Glutamatergic neuron (in vitro differentiated cells): ENCODE results near the gene RHBDF2. TPM values are rescaled to one million over a fixed set of nuclear protein-coding genes. Genes with fewer than 3 reads are reported as not detected.

ENCODE experiments used
- DNase-seq: peaks from one replicate; pipeline ENCODE4 v3.0.0; 2022
- H3K27ac Mint-ChIP-seq: one replicate; pipeline ENCODE4 v1.8.0; 2020; ENCODE audit warnings: mild to moderate bottlenecking, mixed read lengths, inconsistent platforms; ENCODE audit not compliant: unreplicated experiment
- H3K27me3 Mint-ChIP-seq: one replicate; pipeline ENCODE4 v1.8.0; 2020; ENCODE audit warnings: mild to moderate bottlenecking, moderate library complexity, mixed read lengths, inconsistent platforms; ENCODE audit not compliant: unreplicated experiment
- H3K36me3 Mint-ChIP-seq: one replicate; pipeline ENCODE4 v1.8.0; 2020; ENCODE audit warnings: mild to moderate bottlenecking, mixed read lengths, inconsistent platforms; ENCODE audit not compliant: unreplicated experiment
- H3K4me1 Mint-ChIP-seq: one replicate; pipeline ENCODE4 v1.8.0; 2020; ENCODE audit warnings: mild to moderate bottlenecking, low read depth, mixed read lengths, inconsistent platforms; ENCODE audit not compliant: unreplicated experiment
- H3K4me3 Mint-ChIP-seq: one replicate; pipeline ENCODE4 v1.8.0; 2020; ENCODE audit warnings: mild to moderate bottlenecking, mixed read lengths, inconsistent platforms; ENCODE audit not compliant: unreplicated experiment
- H3K9me3 Mint-ChIP-seq: one replicate; pipeline ENCODE4 v1.8.0; 2020; ENCODE audit warnings: mild to moderate bottlenecking, moderate library complexity, mixed read lengths, inconsistent platforms; ENCODE audit not compliant: unreplicated experiment
- CTCF ChIP-seq: fragments of 200-600 bp; sonication (generic); IDR thresholded peaks from one replicate; pipeline ENCODE4 v1.5.0; 2021; ENCODE audit not compliant: partially characterized antibody, unreplicated experiment
- total RNA-seq: library from RNA; stranded (reverse); fragmentation: NEBNext Ultra II Directional; extraction: Animal tissue kit (Norgen Biotek cat#: 25700); gene quantifications from one replicate; pipeline ENCODE4 v1.2.1, GENCODE V29; 2021; ENCODE audit not compliant: unreplicated experiment

The RHBDF2 gene
- total RNA-seq, 1 donor from 2014 or later, result 1.9 TPM

DNA sequence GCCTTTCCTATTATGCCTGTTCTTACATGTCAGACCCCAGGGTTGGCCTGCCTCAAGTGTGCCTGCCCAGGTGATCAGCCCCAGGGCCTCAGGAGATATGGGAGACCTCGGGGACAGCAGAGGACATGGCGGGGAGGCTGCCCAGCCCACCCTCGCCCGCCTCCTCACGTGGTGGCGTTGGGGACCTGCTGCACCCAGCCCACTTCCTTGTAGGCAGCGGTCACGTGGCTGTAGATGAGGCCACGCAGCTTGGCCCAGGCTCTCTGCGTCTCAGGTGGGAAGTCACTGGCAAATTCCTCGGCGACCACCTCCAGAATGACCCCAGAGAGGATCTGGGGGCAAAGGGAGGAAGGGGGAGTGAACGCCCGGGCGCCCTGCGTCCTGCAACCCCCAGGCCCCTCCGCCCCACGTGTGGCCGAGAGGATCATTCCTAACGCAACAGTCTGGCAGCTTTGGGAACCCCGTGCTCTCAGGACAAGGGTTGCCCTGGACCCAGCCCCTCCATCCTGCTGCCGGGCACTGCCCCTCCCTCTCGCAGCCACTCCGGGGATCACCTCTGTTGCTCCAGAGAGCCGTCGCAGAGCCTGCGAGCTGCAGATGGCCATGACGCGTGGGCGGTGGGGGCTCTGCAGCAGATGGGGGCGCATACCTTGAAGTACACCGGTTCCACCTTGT lies 29.7 kb upstream of the RHBDF2 start:
- Mint-ChIP-seq H3K27ac (no peak overlapping the region), H3K27me3 (peaks cover 5% of the 10 kb centered on the region), H3K9me3 (peaks cover 3% of the 10 kb centered on the region), H3K4me3 (no peak overlapping the region), H3K36me3 (no peaks in the 10 kb centered on the region), H3K4me1 (peaks cover 22% of the 10 kb centered on the region)
- no peak for DNase-seq
- no peak for TF ChIP-seq CTCF

DNA sequence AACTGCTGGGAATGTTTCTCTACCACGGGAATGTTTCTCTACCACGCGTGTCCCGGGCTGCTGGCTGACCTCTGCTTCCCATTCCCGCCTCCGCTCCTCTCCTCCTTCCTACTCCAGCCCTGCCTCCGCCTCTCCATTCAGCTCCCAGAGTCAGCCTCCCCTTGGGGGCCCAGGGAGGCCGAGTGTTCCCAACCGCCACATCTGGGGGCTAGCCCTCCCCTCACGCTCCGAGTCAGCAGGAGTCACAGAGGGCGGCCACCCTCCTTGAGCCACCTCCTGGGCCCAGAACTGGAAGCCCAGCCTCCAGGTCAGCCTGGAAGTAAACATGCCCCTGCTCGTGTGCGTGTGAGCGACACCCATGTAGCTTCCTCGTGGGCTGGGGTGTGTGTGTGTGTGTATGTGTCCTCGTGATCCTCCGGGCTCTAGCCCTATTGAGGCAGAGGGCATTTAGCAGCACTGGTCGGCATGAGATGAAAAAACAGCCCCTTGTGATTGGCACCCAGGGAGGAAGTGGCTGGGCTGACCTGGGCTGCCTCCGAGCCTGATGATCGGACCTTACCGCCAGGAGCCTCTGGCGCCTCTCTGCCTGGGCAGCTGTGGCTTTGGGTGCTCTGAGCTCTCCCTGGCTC lies 29.0 kb upstream of the RHBDF2 start:
- DNase-seq, result no peak
- Mint-ChIP-seq H3K36me3 (no peaks in the 10 kb centered on the region), H3K27me3 (peaks cover 4% of the 10 kb centered on the region), H3K9me3 (peaks cover 3% of the 10 kb centered on the region), H3K4me1 (peaks cover 21% of the 10 kb centered on the region), H3K4me3 (peak overlapping the region; percentile 59), H3K27ac (peak overlapping the region; percentile 77)
- no peak for TF ChIP-seq CTCF

DNA sequence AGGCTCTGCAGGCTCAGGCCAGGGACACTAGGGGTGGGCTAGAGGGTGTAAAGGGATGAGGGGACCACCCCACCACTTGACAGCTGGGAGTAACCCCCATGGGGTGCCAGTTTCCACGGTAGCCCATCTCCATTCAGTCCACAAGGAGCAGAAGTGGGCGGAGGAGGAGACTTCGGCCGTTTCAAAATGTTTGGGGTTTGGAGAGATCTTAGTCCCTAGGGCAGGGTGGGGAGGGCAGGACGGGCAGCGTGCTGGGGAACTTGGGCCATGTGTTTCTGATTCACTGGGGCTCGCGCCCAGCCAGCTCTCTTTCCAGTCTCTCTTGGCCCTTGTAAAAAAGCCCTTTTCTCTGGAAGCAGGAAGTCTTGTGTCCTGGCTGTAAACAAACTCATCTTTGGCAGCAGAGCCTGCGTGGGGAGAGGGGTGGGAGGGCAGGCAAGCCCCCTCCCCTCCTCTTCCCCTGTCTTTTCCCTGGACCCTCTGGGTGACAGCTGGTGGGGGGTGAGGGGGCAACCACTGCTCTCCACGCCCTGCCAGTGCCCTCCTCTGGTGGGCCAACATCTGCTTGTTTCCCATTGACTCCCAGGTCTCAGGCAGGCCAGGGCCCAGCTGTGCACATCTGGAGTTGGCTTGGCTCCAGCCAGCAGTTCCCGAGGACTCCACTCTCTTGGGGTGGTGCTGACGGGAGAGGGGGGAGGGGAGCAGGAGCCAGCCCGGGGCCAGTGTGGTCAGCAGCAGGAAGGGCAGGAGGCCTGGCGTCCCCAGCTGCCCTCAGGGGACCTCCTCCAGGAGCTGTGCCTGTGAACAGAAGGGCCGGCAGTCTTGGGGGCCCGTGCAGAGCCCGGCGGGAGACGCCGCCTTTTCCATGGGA lies 28.2 kb upstream of the RHBDF2 start:
- Mint-ChIP-seq H3K27ac (no peak overlapping the region), H3K9me3 (peaks cover 3% of the 10 kb centered on the region), H3K36me3 (no peaks in the 10 kb centered on the region), H3K27me3 (peaks cover 7% of the 10 kb centered on the region), H3K4me3 (no peak overlapping the region), H3K4me1 (peaks cover 20% of the 10 kb centered on the region)
- no peak for TF ChIP-seq CTCF
- peak; percentile 69 for DNase-seq

- no peak for TF ChIP-seq CTCF
- peaks cover 20% of the 10 kb centered on the region for H3K4me1 Mint-ChIP-seq
- DNase-seq, result no peak
- peak overlapping the region; percentile 28 for H3K27ac Mint-ChIP-seq
- no peak overlapping the region for H3K4me3 Mint-ChIP-seq
- H3K27me3 Mint-ChIP-seq, result peaks cover 7% of the 10 kb centered on the region
- no peaks in the 10 kb centered on the region for H3K36me3 Mint-ChIP-seq
- peaks cover 3% of the 10 kb centered on the region for H3K9me3 Mint-ChIP-seq
Observed at GRCh38 chr17:76528528-76529223, 27.5 kb upstream of the RHBDF2 start.
